ENCODE measurements around the gene LRRC43. TPM values are rescaled to one million over a fixed set of nuclear protein-coding genes. Genes with fewer than 3 reads are reported as not detected.

Gene LRRC43
- total RNA-seq, 1 donor from 2014 or later = not detected

- Mint-ChIP-seq H3K4me1 (peaks cover 26% of the 10 kb centered on the region), H3K4me3 (peak within 1 kb of the TSS; percentile 89), H3K9me3 (no peaks in the 10 kb centered on the region), H3K36me3 (ENCODE audit: low read depth) (peaks cover 51% of the 10 kb centered on the region), H3K27me3 (no peaks in the 10 kb centered on the region), H3K27ac (peak within 1 kb of the TSS; percentile 89)
- DNase-seq (peak; percentile 99), ATAC-seq (ENCODE audit: low read depth) (peak; percentile 93)
- ChIA-PET POLR2A (interaction anchor here (0.5 to 2.2 kb wide), 25 partner anchors 9 to 1934 kb away, joined by 3 to 32 read pairs (median 4); partner anchors contain the start of genes B3GNT4, KNTC1, LRRC43 and MLXIP), CTCF (interaction anchor here (0.7 kb wide), 1 partner anchor 95 kb away, joined by 3 read pairs; no protein-coding TSS in a partner anchor)
- TF ChIP-seq CTCF (IDR thresholded peaks at IDR 0.05) = no peak
- intact Hi-C loops (cut with micrococcal nuclease) = loop anchor here (1.0 to 10.0 kb wide), 6 partner anchors 40 to 1139 kb away; partner anchors contain the start of genes KNTC1, PSMD9, RSRC2 and SBNO1
Measured at GRCh38 chr12:122225683-122226365, 42.9 kb downstream of the LRRC43 start, which contains the start of gene DIABLO. Gene DIABLO (minus strand): TSS chr12:122226052. CDS start chr12:122226014, 38 bp downstream.

- POLR2A ChIA-PET = interaction anchor here (0.5 to 2.2 kb wide), 17 partner anchors 10 to 1935 kb away, joined by 3 to 32 read pairs (median 5); partner anchors contain the start of genes B3GNT4, KNTC1, LRRC43 and MLXIP
- CTCF ChIA-PET = no interaction called here
- ATAC-seq (ENCODE audit: low read depth) (no peak), DNase-seq (no peak)
- H3K4me1 Mint-ChIP-seq = peaks cover 26% of the 10 kb centered on the region
- peak overlapping the region; percentile 62 for H3K4me3 Mint-ChIP-seq
- no peaks in the 10 kb centered on the region for H3K9me3 Mint-ChIP-seq
- intact Hi-C loops (cut with micrococcal nuclease) = loop anchor here (1.0 to 10.0 kb wide), 6 partner anchors 40 to 1138 kb away; partner anchors contain the start of genes KNTC1, PSMD9, RSRC2 and SBNO1
- peaks cover 51% of the 10 kb centered on the region for H3K36me3 Mint-ChIP-seq (ENCODE audit: low read depth)
- peak overlapping the region; percentile 46 for H3K27ac Mint-ChIP-seq
- TF ChIP-seq CTCF (IDR thresholded peaks at IDR 0.05) = no peak
- H3K27me3 Mint-ChIP-seq = no peaks in the 10 kb centered on the region
Measured at GRCh38 chr12:122226366-122227125, 43.6 kb downstream of the LRRC43 start.

- no peaks in the 10 kb centered on the region for H3K27me3 Mint-ChIP-seq
- no peak for TF ChIP-seq CTCF (IDR thresholded peaks at IDR 0.05)
- H3K36me3 Mint-ChIP-seq (ENCODE audit: low read depth) = peaks cover 51% of the 10 kb centered on the region
- H3K9me3 Mint-ChIP-seq = no peaks in the 10 kb centered on the region
- H3K27ac Mint-ChIP-seq = peak overlapping the region; percentile 46
- ChIA-PET CTCF (no interaction called here), POLR2A (interaction anchor here (0.6 kb wide), 1 partner anchor 340 kb away, joined by 3 read pairs; no protein-coding TSS in a partner anchor)
- peaks cover 26% of the 10 kb centered on the region for H3K4me1 Mint-ChIP-seq
- DNase-seq (no peak), ATAC-seq (ENCODE audit: low read depth) (no peak)
- H3K4me3 Mint-ChIP-seq = peak overlapping the region; percentile 52
- intact Hi-C loops (cut with micrococcal nuclease) = loop anchor here (2.0 to 10.0 kb wide), 3 partner anchors 299 to 1137 kb away; partner anchors contain the start of genes KNTC1, RSRC2 and SBNO1
Measured at GRCh38 chr12:122227341-122227740, 44.4 kb downstream of the LRRC43 start.

- TF ChIP-seq CTCF (IDR thresholded peaks at IDR 0.05) = no peak
- intact Hi-C loops (cut with micrococcal nuclease) = loop anchor here (10.0 kb wide), 1 partner anchor 393 kb away; no protein-coding TSS in a partner anchor
- POLR2A ChIA-PET = no interaction called here
Measured at GRCh38 chr12:122228092-122228491, 45.2 kb downstream of the LRRC43 start.

More at GRCh38 chr12:122228092-122228491, 45.2 kb downstream of the LRRC43 start:
- Mint-ChIP-seq H3K4me3 (no peak overlapping the region), H3K27me3 (no peaks in the 10 kb centered on the region), H3K36me3 (ENCODE audit: low read depth) (peaks cover 51% of the 10 kb centered on the region), H3K9me3 (no peaks in the 10 kb centered on the region), H3K27ac (no peak overlapping the region), H3K4me1 (peaks cover 26% of the 10 kb centered on the region)
- DNase-seq = no peak
- CTCF ChIA-PET = no interaction called here
- no peak for ATAC-seq (ENCODE audit: low read depth)
